Subcutaneous adipose tissue (tissue), 4 donors: ENCODE results near the gene TASP1. TPM values are rescaled to one million over a fixed set of nuclear protein-coding genes. Genes with fewer than 3 reads are reported as not detected.

Experiments used
- CTCF ChIP-seq: fragments of 450-650 bp; IDR thresholded peaks from one replicate; pipeline ENCODE4 v1.5.1; 2016; ENCODE audit warnings: low read depth, mild to moderate bottlenecking, control low read depth, antibody characterized with exemption, moderate library complexity
- total RNA-seq, 4 donors: library from RNA; depleted of rRNA; stranded (reverse); fragments of >200 nt; gene quantifications; one replicate each; pipeline ENCODE4 v1.1.0, GENCODE V29; 2016

TASP1 gene
- total RNA-seq, 4 donors from 2014 or later: 9.5 to 23.7 (median 11.8) TPM

- TF ChIP-seq CTCF: no peak
These were observed 237.1 kb downstream of the TASP1 start for GRCh38 chr20:13401596-13401995.

GRCh38 chr20:13400453-13400852 lies 238.3 kb downstream of the TASP1 start:
- TF ChIP-seq CTCF: no peak

GRCh38 chr20:13397300-13397724 lies 241.4 kb downstream of the TASP1 start:
- no peak for TF ChIP-seq CTCF

GRCh38 chr20:13396826-13397225 lies 241.9 kb downstream of the TASP1 start:
- TF ChIP-seq CTCF: no peak

GRCh38 chr20:13396022-13396421 lies 242.7 kb downstream of the TASP1 start:
- TF ChIP-seq CTCF: no peak

- TF ChIP-seq CTCF: no peak
These were observed 243.5 kb downstream of the TASP1 start for GRCh38 chr20:13395232-13395631.

- TF ChIP-seq CTCF: no peak
These were observed 246.3 kb downstream of the TASP1 start for GRCh38 chr20:13392391-13392790.
